GM21529 (cell line): ENCODE data around the gene SUGCT.
"Not testable (repeated sequence)": the region's sequence is repeated elsewhere in the genome, so short reads cannot be mapped to it uniquely, and the experiment has no call there.

Experiments
- ATAC-seq: cut with Tn5 transposase; IDR thresholded peaks from one replicate; pipeline ENCODE4 v1.9.1; 2021; ENCODE audit not compliant: unreplicated experiment

The SUGCT gene

DNA sequence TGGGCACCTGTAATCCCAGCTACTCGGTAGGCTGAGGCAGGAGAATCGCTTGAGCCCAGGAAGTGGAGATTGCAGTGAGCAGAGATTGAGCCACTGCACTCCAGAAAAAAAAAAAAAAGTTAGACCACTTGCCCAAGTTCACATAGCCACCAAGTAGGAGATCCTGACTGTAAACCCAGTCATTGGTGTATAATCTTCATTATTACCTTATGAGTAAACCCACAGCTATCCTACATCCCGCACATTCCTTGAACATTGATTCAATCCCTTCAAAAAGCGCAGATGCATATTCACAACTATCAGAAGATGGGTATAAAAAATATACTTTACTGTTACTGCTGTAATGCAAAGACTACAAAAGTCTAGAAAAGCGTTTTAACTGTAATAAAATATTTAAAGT is 512.9 kb downstream of the SUGCT start:
- ATAC-seq: no peak

DNA sequence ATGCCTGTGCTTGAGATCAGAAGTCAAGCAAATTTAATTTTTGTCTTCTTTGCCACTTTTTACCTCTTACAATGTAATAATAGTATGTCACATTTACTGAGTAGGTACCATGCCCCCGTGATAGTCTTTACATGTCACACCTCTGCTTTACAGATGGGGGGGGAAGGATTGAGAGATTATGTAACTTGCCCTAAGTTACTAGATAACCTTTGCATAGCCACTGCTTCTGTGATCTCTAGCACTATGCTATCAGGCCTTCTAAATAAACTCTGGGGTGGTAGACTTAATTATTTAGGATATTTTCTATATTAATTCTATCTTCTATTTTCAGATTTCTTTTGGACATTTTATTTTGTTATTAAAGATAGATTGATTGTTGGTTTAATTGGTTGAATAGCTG is 514.4 kb downstream of the SUGCT start:
- ATAC-seq: no peak

DNA sequence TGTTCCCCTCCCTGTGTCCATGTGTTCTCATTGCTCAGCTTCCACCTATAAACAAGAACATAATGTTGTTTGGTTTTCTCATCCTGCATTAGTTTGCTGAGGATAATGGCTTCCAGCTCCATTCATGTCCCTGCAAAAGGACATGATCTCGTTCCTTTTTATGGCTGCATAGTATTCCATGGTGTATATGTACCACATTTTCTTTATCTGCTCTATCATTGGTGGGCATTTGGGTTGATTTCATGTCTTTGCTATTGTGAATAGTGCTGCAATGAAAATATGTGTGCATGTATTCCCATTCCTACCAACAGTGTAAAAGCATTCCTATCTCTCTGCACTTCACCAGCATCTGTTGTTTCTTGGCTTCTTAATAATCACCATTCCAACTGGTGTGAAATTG is 516.1 kb downstream of the SUGCT start:
- not testable (repeated sequence) for ATAC-seq

DNA sequence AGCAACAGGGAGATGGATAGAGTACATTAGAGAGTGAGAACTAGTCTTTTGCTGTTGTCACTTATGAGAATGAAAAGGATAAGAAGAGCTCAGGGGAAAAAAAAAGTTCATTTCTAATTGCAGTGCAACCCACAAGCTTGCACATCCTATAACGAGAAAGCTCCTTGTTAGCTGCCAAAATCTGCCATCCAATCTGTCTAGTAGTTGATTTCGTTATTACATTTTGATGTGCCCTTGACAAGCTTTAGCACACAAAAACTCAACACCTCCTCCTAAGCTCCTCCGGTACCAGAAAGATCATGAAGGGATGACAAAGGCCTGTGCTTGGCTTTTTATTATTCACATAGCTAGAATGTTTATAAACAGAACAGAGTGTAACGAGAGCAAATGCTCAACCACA is 519.4 kb downstream of the SUGCT start:
- no peak for ATAC-seq

DNA sequence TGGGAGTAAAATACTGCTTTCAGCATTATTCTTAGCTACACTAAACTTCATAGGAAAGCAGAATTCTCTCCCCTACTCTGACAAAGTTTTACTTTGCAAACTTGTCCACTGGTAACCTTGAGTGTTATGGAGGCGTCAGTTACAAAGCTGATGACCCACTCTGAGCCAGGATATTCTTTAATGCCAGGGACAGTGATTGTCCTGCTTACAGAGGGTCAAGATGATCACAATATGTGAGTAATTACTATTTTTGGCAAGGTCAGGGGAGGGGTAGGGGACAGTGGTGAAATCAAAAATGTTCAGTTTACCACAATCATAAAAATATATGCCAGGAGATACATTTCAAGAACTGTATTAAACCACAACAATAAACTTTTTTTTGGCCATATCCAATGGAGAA is 520.6 kb downstream of the SUGCT start:
- ATAC-seq: no peak

DNA sequence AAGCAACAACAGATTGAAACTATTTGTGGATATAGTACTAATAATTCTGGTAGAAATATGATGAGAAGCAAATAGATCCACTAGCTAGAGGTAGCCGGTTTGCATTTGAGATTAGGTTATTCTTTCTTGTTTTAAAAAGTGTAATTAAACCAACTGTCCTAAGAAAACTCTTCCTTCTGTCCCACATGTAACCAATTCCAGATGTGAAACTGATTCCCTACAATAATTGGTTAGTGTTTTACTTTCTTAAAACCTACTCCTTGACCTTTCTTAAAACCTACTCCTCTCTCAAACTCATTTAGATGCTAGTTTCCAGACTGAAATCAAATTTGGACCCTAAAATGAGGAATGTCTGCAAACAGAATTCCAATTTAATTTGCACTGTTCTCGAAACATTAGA is 521.5 kb downstream of the SUGCT start:
- no peak for ATAC-seq

DNA sequence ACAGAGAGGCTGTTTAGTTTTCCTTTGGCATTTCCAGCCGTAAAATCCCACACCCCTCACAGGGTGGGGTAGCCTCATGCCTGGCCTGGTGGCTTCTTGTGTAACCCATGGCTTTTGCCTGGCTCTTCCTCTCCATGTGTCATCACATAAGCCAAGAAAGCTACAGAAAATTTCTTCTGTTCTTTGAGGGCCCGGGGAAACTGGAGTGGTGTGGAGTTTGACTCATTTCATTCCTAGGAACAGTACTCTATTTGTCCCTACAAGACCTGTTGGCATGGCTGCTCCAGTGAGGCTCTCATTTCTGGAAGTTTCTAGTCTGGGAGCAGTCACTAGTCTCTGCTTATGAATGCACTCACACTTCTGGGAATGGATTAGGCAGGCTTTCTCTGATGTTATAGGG is 523.9 kb downstream of the SUGCT start:
- no peak for ATAC-seq

DNA sequence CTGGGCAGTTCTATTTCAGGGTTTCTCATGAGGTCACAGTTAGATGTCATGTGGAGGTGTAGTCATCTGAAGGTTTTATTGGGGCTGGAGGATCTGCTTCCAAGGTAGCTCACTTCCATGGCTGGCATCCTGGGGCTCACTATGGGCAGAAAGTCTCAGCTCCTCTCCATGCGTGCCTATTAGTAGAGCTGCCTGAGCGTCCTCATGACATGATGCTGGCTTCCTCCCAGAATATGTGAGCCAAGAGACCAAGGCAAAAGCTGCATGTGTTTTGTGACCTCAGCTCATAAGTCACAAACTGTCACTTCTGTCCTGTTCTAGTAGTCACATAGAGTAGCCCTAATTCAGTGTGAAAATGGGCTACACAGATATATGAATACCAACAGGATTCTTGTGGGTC is 524.4 kb downstream of the SUGCT start:
- ATAC-seq: no peak

DNA sequence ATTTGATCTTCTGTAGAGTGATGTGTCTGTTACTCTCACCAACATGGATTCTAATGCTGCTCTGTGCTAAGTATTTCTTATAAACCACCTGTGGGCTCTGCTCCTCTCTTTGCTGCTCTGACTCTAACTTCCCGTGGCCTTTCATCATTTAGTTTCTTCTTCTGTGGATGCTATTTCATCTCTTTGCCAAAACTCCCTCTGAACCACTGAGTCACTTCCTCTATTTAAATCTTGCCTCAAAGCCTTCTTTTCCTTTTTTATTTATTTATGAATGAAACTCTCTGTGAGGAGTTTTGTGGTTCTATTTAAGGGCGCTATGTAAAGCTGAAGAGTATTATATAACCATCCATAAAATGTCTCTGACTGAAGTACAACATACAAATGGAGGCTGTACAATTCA is 538.5 kb downstream of the SUGCT start:
- no peak for ATAC-seq

DNA sequence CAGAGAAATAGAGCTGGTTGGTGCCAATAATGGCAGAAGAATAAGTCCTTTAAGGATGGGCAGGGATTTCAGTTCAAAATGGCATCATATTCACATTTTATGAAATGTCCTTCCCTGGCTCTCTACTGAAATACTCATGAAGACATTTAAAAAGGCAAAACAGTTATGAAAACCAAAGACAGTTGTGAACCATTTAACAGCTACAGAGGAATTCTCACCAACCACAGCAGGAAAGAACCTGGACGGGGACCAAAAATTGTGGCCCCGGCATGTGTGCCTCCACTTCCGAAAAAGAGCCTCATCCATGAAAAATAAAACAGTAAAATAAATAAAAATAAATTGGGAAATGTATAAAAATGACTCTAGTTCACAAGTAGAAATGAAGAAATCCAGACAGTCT is 539.5 kb downstream of the SUGCT start:
- no peak for ATAC-seq

DNA sequence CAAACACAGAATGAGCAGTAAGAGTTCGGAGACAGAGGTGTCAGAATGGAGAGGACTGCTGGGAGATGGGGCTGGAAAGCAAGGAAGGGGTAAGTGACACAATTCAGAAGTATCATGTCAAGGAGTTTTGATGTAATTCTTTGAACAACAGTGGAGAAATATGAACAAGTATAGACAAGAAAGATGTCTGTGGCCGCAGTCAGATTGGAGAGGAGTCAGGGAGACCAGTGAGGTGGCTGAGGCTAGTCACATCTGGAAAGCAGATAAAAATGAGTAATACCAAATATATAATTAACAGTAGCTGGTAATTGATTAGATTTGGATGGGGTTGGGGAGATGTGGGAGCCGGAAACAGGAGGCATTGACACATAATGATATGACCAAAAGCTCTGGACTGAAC is 540.9 kb downstream of the SUGCT start:
- no peak for ATAC-seq

DNA sequence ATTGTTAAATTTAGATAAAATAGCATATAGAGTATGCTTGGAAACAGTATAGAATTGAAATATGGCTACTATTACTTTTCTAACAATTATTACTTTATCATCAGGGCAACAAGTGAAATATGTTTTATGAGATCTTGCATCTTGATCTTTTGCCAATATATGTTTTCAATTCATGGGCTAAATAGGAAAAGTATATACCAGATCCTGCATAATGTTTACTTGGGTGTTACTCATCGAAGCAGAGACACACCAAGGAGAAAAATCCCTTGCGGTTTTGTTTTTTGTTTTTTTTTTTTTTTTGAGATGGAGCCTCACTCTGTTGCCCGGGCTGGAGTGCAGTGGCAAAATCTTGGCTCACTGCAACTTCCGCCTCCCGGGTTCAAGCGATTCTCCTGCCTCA is 541.4 kb downstream of the SUGCT start:
- ATAC-seq: no peak

DNA sequence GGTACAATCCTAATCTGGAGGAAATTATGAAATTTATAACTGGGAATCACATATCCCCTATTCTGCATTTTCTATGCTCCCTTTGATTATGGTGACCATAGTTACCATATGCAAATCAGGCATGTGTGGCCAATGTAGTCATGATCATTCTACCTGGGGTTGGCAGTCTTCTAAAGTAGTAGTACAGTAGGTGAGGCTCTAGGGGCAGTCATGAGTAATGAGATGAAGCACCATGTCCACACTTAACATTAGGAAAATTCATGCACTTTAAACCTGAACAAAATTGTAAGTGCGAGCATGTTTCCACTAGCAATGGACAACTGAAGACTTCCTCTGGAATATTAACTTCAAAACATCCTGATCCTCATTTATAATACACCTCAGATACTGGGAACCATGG is 545.9 kb downstream of the SUGCT start:
- ATAC-seq: peak; percentile 97

DNA sequence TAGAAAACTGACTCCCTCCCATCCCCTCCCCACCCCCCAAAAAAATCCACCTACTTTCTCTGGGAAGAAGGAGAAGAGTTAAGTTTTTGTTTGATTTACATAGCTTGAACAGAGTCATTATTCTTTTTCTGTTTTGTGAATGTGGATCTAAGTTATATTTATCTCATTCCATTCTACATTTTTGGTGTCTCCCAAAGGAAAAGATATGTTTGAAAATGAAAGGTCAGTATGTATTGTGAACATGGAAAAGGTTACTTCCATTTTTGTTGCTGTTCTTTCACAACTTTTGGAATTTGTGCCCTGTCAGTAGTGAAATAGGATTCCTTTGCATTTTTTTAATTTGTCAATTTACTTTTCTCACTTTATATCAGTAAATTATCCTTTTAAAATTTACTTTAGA is 547.9 kb downstream of the SUGCT start:
- ATAC-seq: no peak

DNA sequence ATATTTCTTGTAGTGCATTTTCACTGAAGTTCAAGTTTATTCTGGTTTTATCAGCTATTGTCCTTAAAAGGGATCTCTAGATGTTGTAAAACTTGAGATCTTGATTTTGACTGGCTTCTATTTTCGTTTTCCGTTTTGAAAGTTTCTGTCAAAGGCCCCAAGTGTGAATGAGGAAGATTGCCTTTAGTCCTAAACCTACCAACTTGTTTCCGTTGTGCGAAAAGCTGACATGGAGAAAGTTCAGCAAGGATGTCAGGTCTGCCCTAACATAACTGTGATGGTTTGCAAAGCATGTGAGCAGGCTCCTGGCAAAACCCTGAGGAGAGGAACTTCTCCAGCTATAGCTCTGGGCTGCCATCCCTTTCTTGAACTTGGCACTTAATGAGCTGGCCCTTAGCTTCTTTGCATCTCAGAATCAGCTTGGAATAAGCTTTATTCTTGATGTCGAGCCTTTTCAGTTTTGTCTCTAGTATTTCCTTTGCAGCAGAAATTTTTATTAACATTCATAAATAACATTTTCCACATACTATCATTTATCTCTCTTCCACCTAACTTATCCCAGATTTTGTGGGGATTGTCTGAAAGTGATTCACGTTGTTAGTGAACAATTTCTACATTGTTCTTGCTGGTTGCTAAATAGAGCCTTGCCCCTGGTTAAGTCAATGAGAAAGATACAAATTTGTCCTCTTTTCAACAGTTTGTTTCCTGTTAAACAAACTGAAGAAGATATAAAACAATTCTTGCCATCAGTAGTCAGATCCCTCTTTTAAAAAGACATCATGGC is 559.4 kb downstream of the SUGCT start:
- no peak for ATAC-seq

DNA sequence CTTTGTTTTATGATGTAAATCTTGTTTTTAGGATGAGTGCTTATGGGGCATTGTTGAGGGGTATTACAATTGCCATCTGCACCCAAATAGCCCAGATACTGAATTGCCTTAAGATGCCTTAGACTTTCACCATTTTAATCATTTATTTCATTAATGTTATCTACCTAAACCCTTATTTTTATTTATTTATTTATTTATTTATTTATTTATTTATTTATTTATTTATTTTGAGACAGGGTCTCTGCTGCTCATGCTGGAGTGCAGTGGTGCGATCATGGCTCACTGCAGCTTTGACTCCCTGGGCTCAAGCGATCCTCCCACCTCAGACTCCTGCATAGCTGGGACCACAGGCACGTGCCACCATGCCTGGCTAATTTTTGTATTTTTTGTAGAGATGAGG is 560.2 kb downstream of the SUGCT start:
- ATAC-seq: no peak

DNA sequence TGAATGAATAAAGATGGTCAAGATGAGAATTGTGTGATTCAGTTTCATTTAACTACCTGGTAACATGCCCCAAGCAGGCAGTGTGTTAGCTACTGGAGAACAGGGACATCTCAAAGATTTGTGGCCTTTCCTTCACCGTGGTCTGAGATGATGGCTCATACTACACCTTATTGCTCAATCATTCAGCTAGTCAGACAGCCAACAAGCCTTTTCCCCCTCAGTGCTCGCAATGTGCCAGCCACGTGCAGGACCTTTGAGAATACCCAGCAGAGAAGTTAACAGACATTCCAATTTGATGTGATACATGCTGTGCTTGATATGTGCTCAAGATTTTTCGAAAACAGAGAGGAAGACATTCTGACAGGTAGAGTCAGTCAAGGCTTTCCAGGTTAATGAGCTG is 562.8 kb downstream of the SUGCT start:
- ATAC-seq: no peak

DNA sequence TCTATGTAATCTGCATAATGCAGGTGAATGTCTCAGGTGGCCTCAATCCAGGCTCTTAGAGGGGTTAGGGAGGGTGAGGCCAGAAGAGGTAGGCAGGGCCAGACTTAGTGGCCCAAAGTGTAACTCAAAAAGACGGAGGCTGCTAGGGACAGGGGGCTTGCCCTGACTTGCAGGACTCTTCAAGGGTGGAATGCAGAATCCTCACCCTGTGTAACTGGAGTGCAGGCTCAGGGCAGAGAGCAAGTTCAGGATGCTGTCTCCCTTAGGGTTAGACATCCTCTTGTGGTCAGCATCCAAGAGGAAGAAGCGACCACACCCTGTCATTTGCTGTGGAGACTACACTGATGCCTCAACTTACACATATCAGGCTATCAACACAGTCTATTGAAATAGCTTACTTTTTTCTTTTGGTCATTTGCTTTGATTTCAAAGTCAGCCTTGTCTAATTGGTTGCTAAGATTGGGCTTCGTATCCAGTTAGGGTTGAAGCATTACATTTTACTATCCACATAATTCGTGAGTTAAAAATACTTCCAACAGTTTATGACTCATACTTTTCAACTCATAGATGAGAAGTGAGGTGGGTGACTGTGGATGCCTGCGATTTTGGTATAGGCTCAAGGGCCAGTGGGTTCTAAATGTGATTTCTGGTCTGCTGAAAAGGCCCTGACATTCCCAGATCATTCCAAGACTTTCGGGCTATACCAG is 563.6 kb downstream of the SUGCT start:
- no peak for ATAC-seq

DNA sequence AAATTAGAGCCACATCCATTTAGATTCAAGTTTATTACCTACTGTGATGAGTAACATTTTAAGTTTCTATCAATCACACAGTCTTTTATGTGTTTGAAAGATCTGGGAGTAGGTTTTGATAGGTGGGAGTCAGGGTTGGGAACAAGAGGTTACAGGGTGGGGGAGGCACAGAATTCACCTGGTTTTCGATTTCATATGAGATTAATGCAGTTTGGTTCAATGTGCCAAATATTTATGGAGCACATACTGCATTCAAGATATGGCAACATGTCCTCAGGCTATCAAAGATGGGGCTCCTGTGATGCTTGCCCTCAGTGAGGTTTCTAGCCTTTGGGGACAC is 564.1 kb downstream of the SUGCT start:
- ATAC-seq: no peak

DNA sequence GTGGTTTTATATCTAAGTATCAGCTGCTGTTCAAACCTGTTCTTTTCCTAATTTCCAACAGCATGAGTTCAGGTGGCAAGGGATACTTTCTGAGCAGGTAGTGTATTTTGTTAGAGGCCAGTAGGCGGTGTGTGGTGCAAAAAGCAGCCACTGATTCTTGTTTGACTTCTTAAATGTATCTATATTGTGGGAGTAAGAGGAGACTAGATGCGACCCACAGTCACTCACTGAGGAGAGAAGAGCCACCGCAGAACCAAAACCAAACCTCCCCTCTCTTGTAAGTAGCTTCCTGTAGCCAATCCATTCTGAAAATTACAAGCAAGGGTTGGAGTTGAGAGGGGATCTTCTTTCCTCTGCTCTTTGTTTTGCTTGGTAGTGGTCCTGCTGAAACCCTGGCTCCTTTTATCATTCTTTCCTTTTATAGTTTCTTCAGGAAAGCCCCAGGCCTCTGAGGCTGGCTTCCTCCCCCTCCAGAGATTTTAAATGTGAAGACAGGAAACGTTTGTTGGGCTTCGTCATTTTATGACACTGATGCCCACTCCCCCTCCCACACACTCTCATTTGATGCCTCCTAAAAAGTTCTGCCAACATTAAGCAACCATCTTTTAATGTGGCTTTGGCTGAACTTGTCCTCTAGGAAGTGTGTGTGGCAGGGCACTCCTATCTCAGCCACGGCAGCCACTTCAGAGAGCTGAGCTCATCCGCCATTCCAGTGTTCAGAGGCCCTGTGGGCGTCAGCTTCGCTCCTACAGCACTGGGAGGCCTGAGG is 566.0 kb downstream of the SUGCT start:
- no peak for ATAC-seq

DNA sequence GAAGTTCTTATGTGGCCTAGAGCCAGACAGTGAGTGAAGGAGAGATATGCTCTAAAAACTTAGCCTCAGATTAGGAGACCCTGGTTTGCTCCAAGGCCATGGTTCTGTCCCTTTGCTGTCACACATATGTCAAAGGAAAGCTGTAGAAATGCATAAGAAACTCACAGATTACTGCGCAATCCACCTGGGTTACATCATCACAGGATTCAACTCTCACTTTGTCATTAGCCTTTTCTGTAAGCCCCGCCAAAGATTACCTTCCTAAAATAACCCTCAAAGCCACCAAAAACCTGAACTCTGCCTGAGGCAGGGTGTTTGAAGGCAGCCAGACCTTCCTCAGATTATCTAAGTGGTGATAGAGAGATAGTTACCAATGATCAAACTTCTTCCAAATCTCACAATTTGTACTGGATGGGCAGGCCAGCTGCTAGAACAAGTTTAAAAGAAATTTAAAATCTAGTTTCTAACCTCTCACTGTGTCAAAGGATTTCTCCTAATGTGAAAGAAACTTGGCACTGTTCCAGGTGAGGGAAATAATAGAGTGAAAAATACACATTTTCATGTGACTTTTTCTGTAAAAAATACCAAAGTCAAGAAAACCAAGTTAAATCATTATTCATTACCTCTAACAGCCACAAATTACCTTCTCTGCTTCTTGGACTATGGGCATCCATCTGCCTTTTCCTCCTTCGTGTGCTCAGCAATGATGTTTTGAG is 567.2 kb downstream of the SUGCT start:
- no peak for ATAC-seq

DNA sequence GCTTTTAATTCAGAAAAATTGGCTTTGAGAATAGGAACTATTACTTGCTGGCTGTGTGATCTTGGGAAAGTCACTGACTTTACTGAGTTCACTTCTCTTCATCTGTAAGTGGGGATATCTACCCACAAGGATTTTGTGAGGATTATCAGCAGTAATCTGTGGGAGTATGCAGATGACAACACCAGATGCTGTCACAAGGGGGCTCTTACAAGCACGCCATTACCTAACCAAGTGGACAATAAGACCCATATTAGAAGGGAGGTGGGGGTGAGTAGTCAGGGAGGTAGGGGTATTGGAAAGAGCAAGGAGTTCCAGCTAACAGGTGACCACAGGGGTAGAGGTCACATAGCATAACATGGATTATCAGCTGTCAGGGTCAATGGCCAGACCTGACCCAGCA is 569.4 kb downstream of the SUGCT start:
- ATAC-seq: no peak
